A673 (cell line): ENCODE results near the gene HSPG2. TPM values are rescaled to one million over a fixed set of nuclear protein-coding genes. Genes with fewer than 3 reads are reported as not detected.

Source experiments
- BruUV-seq: library from RNA; stranded (reverse); fragments of 400-500 nt; replicated peaks from 2 replicates; lab custom pipeline; 2021; lab: Mats Ljungman, UMichigan
- CTCF ChIA-PET: fragments of 300-600 bp; sonication (Branson Sonifier 250); formaldehyde crosslinking; loops from one replicate; lab custom pipeline; 2022; ENCODE audit warnings: antibody characterized with exemption; lab: Charles Lee
- POLR2A ChIA-PET: fragments of 300-600 bp; sonication (Branson Sonifier 250); formaldehyde crosslinking; loops from one replicate; lab custom pipeline; 2022; ENCODE audit warnings: antibody characterized with exemption; ENCODE audit not compliant: low non-redundant PET; lab: Charles Lee
- DNase-seq: peaks from one replicate; pipeline ENCODE4 v3.0.0-alpha.2; 2015; ENCODE audit warnings: low spot score
- H3K27ac ChIP-seq: fragments of 200-600 bp; sonication (generic); 2 replicates; pipeline ENCODE4 v1.5.1; 2016; ENCODE audit warnings: mixed run types, low read depth, mild to moderate bottlenecking, mixed read lengths, antibody characterized with exemption, low read length; ENCODE audit not compliant: poor library complexity, severe bottlenecking
- H3K27me3 ChIP-seq: fragments of 200-600 bp; sonication (generic); replicated peaks from 2 replicates; pipeline ENCODE4 v1.6.1; 2017; ENCODE audit warnings: mixed run types, low read depth, mild to moderate bottlenecking, mixed read lengths, antibody characterized with exemption, low read length; ENCODE audit not compliant: insufficient read depth, poor library complexity
- H3K36me3 ChIP-seq: fragments of 200-600 bp; sonication (generic); 2 replicates; pipeline ENCODE4 v1.6.1; 2016; ENCODE audit warnings: mixed run types, mild to moderate bottlenecking, mixed read lengths, antibody characterized with exemption, low read length; ENCODE audit not compliant: insufficient read depth, poor library complexity, severe bottlenecking
- H3K4me1 ChIP-seq: fragments of 200-600 bp; sonication (generic); 2 replicates; pipeline ENCODE4 v1.6.1; 2017; ENCODE audit warnings: mixed run types, mild to moderate bottlenecking, mixed read lengths, antibody characterized with exemption, low read length; ENCODE audit not compliant: insufficient read depth, poor library complexity, severe bottlenecking
- H3K4me3 ChIP-seq: fragments of 200-600 bp; sonication (generic); 2 replicates; pipeline ENCODE4 v1.5.1; 2016; ENCODE audit warnings: low read depth, mixed run types, mild to moderate bottlenecking, mixed read lengths, low read length; ENCODE audit not compliant: poor library complexity, severe bottlenecking
- H3K9me3 ChIP-seq: fragments of 200-600 bp; sonication (generic); 2 replicates; pipeline ENCODE4 v1.6.1; 2016; ENCODE audit warnings: mixed run types, low read depth, mild to moderate bottlenecking, mixed read lengths, antibody characterized with exemption, low read length; ENCODE audit not compliant: poor library complexity, severe bottlenecking
- CTCF ChIP-seq: fragments of 300-800, 200-600 bp; sonication (generic); conservative IDR thresholded peaks from 2 replicates; pipeline ENCODE4 v1.5.1; 2017; ENCODE audit warnings: low read depth, mild to moderate bottlenecking, antibody characterized with exemption, low read length, moderate library complexity, mixed read lengths
- EZH2 ChIP-seq: fragments of 200-600 bp; sonication (generic); IDR thresholded peaks from 2 replicates; pipeline ENCODE4 v1.6.1; 2017; ENCODE audit warnings: borderline replicate concordance, low read depth, mild to moderate bottlenecking, mixed read lengths, antibody characterized with exemption, low read length; ENCODE audit not compliant: poor library complexity, severe bottlenecking
- intact Hi-C: fragments of 100-400 bp; cut with micrococcal nuclease; formaldehyde crosslinking; loops from one replicate; pipeline ENCODE4 v1.10.0; 2022; ENCODE audit not compliant: unreplicated experiment
- total RNA-seq: library from RNA; stranded (reverse); gene quantifications from 2 replicates; pipeline ENCODE4 v1.2.3, GENCODE V29; 2021

The HSPG2 gene
- total RNA-seq, 1 experiment from 2014 or later = 10.4 TPM

GRCh38 chr1:21829294-21829693, 107.8 kb downstream of the HSPG2 start:
- ChIA-PET CTCF (no interaction called here), POLR2A (no interaction called here)
- TF ChIP-seq CTCF (no peak), EZH2 (no peak)
- intact Hi-C loops = no loop called here
- Histone ChIP-seq H3K4me3 (no peak overlapping the region), H3K36me3 (no peaks in the 10 kb centered on the region), H3K9me3 (no peaks in the 10 kb centered on the region), H3K27me3 (no peaks in the 10 kb centered on the region), H3K4me1 (no peaks in the 10 kb centered on the region), H3K27ac (no peak overlapping the region)
- DNase-seq = no peak
- BruUV-seq = no TSS peak

GRCh38 chr1:21828506-21829210, 108.5 kb downstream of the HSPG2 start:
- H3K27me3 ChIP-seq = no peaks in the 10 kb centered on the region
- intact Hi-C loops = no loop called here
- DNase-seq = no peak
- POLR2A ChIA-PET = no interaction called here
- no peak overlapping the region for H3K4me3 ChIP-seq
- CTCF ChIA-PET = no interaction called here
- no peaks in the 10 kb centered on the region for H3K36me3 ChIP-seq
- H3K4me1 ChIP-seq = no peaks in the 10 kb centered on the region
- TF ChIP-seq CTCF (no peak), EZH2 (no peak)
- no peak overlapping the region for H3K27ac ChIP-seq
- H3K9me3 ChIP-seq = no peaks in the 10 kb centered on the region
- BruUV-seq = no TSS peak

GRCh38 chr1:21828075-21828474, 109.0 kb downstream of the HSPG2 start:
- TF ChIP-seq CTCF (no peak), EZH2 (no peak)
- Histone ChIP-seq H3K4me1 (no peaks in the 10 kb centered on the region), H3K36me3 (no peaks in the 10 kb centered on the region), H3K4me3 (no peak overlapping the region), H3K9me3 (no peaks in the 10 kb centered on the region), H3K27ac (no peak overlapping the region), H3K27me3 (no peaks in the 10 kb centered on the region)
- BruUV-seq = no TSS peak
- no peak for DNase-seq
- POLR2A ChIA-PET = no interaction called here
- intact Hi-C loops = no loop called here
- CTCF ChIA-PET = no interaction called here
